K562 (cell line): ENCODE data around the gene MDC1. TPM values are rescaled to one million over a fixed set of nuclear protein-coding genes. Genes with fewer than 3 reads are reported as not detected.

ENCODE experiments used
- ATAC-seq: fragments of 200-7000 bp; cut with Tn5 transposase; 3 replicates; pipeline ENCODE4 v1.9.1; 2020; ENCODE audit warnings: moderate library complexity
- BruUV-seq: library from RNA; stranded (reverse); fragments of 400-500 nt; replicated peaks from 2 replicates; lab custom pipeline; 2021; lab: Mats Ljungman, UMichigan
- CTCF ChIA-PET: fragments of 300-600 bp; formaldehyde crosslinking; extraction: SDS; loops from one replicate; lab custom pipeline; 2021; ENCODE audit warnings: low intra/inter-chr PET ratio; lab: Yijun Ruan, JAX
- POLR2A ChIA-PET: fragments of 300-600, 350-650 bp; sonication (Branson Sonifier 250); formaldehyde crosslinking; extraction: SDS; loops from one replicate; lab custom pipeline; 2021; ENCODE audit warnings: antibody characterized with exemption, inconsistent platforms; lab: Yijun Ruan, JAX
- DNase-seq, 4 experiments: peaks; one replicate each; pipeline versions ENCODE4 v3.0.0 to v3.0.0-alpha.2; 2011 to 2018; ENCODE audit warnings: low spot score in 3 of 4, mixed read lengths in 3 of 4; ENCODE audit errors: extremely low read depth in 1 of 4
- FAIRE-seq: peaks from 2 replicates; lab custom pipeline; 2011; peaks lifted over from hg19 to GRCh38; lab: Jason Lieb, UNC
- H2AFZ ChIP-seq: 2 replicates; pipeline ENCODE4 v1.6.0; 2011; ENCODE audit warnings: low read depth, low read length, control low read depth, inconsistent platforms
- H3K27ac ChIP-seq: fragments of 200-600 bp; 3 replicates; pipeline ENCODE4 v1.8.0; 2011; ENCODE audit warnings: low read depth, mild to moderate bottlenecking, control low read depth, inconsistent platforms, low read length, moderate library complexity, mixed read lengths; ENCODE audit errors: extremely low read depth
- H3K27me3 ChIP-seq, 2 experiments: fragments of 300-600 bp in 1 of 2; 2 replicates in 1 of 2; 3 replicates in 1 of 2; pipeline versions ENCODE4 v1.6.0 to v1.8.0; 2011; ENCODE audit warnings: inconsistent platforms in 2 of 2, low read length in 2 of 2, mild to moderate bottlenecking in 1 of 2, mixed read lengths in 1 of 2, moderate library complexity in 1 of 2; ENCODE audit not compliant: control insufficient read depth in 2 of 2, insufficient read depth in 2 of 2
- H3K36me3 ChIP-seq: fragments of 300-600 bp; 3 replicates; pipeline ENCODE4 v1.8.0; 2011; ENCODE audit warnings: mild to moderate bottlenecking, low read length, inconsistent platforms; ENCODE audit not compliant: control insufficient read depth, insufficient read depth
- H3K4me1 ChIP-seq, 2 experiments: fragments of 200-600 bp in 1 of 2; replicated peaks in 1 of 2; 2 replicates in 1 of 2; 3 replicates in 1 of 2; pipeline versions ENCODE4 v1.5.1 to v1.8.0; 2011; ENCODE audit warnings: inconsistent platforms in 2 of 2, low read length in 2 of 2, mild to moderate bottlenecking in 1 of 2, mixed read lengths in 1 of 2, moderate library complexity in 1 of 2; ENCODE audit not compliant: control insufficient read depth in 2 of 2, insufficient read depth in 2 of 2
- H3K4me2 ChIP-seq: 2 replicates; pipeline ENCODE4 v1.6.1; 2011; ENCODE audit warnings: low read length, control low read depth, inconsistent platforms, mixed read lengths; ENCODE audit not compliant: insufficient read depth
- H3K4me3 ChIP-seq: fragments of 200-600 bp; sonication (generic), shearing (Covaris generic); 2 replicates; pipeline ENCODE4 v1.5.1; 2016; ENCODE audit warnings: control low read depth, inconsistent platforms
- H3K79me2 ChIP-seq: fragments of 200-600 bp; 3 replicates; pipeline ENCODE4 v1.8.0; 2011; ENCODE audit warnings: low read length, inconsistent platforms; ENCODE audit not compliant: control insufficient read depth, insufficient read depth
- H3K9ac ChIP-seq, 2 experiments: 2 replicates each; pipeline versions ENCODE4 v1.6.0 to v1.6.1; 2011; ENCODE audit warnings: low read depth in 2 of 2, low read length in 2 of 2, control low read depth in 1 of 2, inconsistent platforms in 1 of 2, mild to moderate bottlenecking in 1 of 2, mixed read lengths in 1 of 2; ENCODE audit not compliant: insufficient read depth in 1 of 2
- H3K9me1 ChIP-seq: one replicate; pipeline ENCODE4 v1.6.0; 2011; ENCODE audit warnings: inconsistent platforms, mild to moderate bottlenecking, low read length, moderate library complexity; ENCODE audit not compliant: control insufficient read depth, insufficient read depth
- H3K9me3 ChIP-seq: replicated peaks from 2 replicates; pipeline ENCODE4 v1.5.1; 2011; ENCODE audit warnings: low read depth, low read length, inconsistent platforms; ENCODE audit not compliant: control insufficient read depth, insufficient read depth
- H4K20me1 ChIP-seq: replicated peaks from 2 replicates; pipeline ENCODE4 v1.6.1; 2011; ENCODE audit warnings: low read length, inconsistent platforms, mixed read lengths; ENCODE audit not compliant: control insufficient read depth, insufficient read depth
- BCOR ChIP-seq: fragments of 450-650 bp; IDR thresholded peaks from 2 replicates; pipeline ENCODE4 v1.6.1; 2016
- DIDO1 ChIP-seq: fragments of 450-650 bp; IDR thresholded peaks from 2 replicates; pipeline ENCODE4 v1.6.1; 2016; ENCODE audit warnings: low read depth, missing biosample characterization, missing genetic modification characterization
- ESRRA ChIP-seq: fragments of 450-650 bp; IDR thresholded peaks from 2 replicates; pipeline ENCODE4 v1.6.1; 2014; ENCODE audit warnings: low read depth, mild to moderate bottlenecking, moderate library complexity, borderline replicate concordance
- EZH2 ChIP-seq: IDR thresholded peaks from 2 replicates; pipeline ENCODE4 v1.6.1; 2012; ENCODE audit warnings: low read depth, mild to moderate bottlenecking, inconsistent platforms, low read length, borderline replicate concordance
- GABPB1 ChIP-seq: sonication (generic); formaldehyde crosslinking; IDR thresholded peaks from 2 replicates; pipeline ENCODE4 v1.8.0; 2022; ENCODE audit warnings: mild to moderate bottlenecking, missing genetic modification reagents
- MGA ChIP-seq: fragments of 450-650 bp; IDR thresholded peaks from 2 replicates; pipeline ENCODE4 v1.6.1; 2016; ENCODE audit warnings: mild to moderate bottlenecking, moderate library complexity
- MTF1 ChIP-seq: fragments of 250-450 bp; sonication (Bioruptor Pico); IDR thresholded peaks from 2 replicates; pipeline ENCODE4 v1.9.0; 2021; ENCODE audit warnings: moderate library complexity, mild to moderate bottlenecking, inconsistent platforms, borderline replicate concordance
- POLR2AphosphoS5 ChIP-seq: IDR thresholded peaks from 2 replicates; pipeline ENCODE4 v1.6.1; 2011; ENCODE audit warnings: mild to moderate bottlenecking, low read depth, low read length, moderate library complexity; ENCODE audit not compliant: control insufficient read depth, insufficient read depth
- RUNX1 ChIP-seq: sonication (generic); IDR thresholded peaks from 2 replicates; pipeline ENCODE4 v1.6.1; 2016; ENCODE audit warnings: antibody characterized with exemption, low read depth
- SAFB2 ChIP-seq: fragments of 200-400 bp; formaldehyde crosslinking; IDR thresholded peaks from 2 replicates; pipeline ENCODE4 v1.6.1; 2018; ENCODE audit warnings: borderline replicate concordance, low read length, low read depth, moderate library complexity; ENCODE audit not compliant: severe bottlenecking
- U2AF1 ChIP-seq: fragments of 200-400 bp; formaldehyde crosslinking; optimal IDR thresholded peaks from 2 replicates; pipeline ENCODE3; 2017; ENCODE audit warnings: mild to moderate bottlenecking, low read depth, low read length, moderate library complexity
- ZFX ChIP-seq: sonication (generic); formaldehyde crosslinking; IDR thresholded peaks from 2 replicates; pipeline ENCODE4 v1.8.0; 2022; ENCODE audit warnings: mild to moderate bottlenecking, missing genetic modification reagents, moderate library complexity
- ZNF24 ChIP-seq: fragments of 450-650 bp; IDR thresholded peaks from 2 replicates; pipeline ENCODE4 v1.6.1; 2016
- WGBS: fragments of 100-300 bp; shearing (Covaris generic); methylation state at CpG from one replicate; pipeline ENCODE4 v1.1.6; 2016; ENCODE audit warnings: low coverage, mixed read lengths; ENCODE audit not compliant: insufficient coverage; ENCODE audit errors: missing lambda C conversion rate; 5-methylcytosine and 5-hydroxymethylcytosine counted together
- in situ Hi-C: fragments of 300-500 bp; cut with MboI; formaldehyde crosslinking; loops from 4 replicates; pipeline ENCODE4 v1.15.0; 2018; ENCODE audit warnings: inconsistent platforms, mixed read lengths
- intact Hi-C: fragments of 100-400 bp; cut with micrococcal nuclease; formaldehyde crosslinking; loops from 2 replicates; pipeline ENCODE4 v1.14.2; 2022
- polyA plus RNA-seq, 8 experiments: library from polyadenylated mRNA; depleted of rRNA in 4 of 8; stranded (reverse) in 5 of 8; unstranded in 3 of 8; fragments of >200 nt; fragmentation: Nextera tagmentation in 2 of 8; fragmentation: Illumina TruSeq in 1 of 8; extraction: Ambion mirVana in 2 of 8; extraction: Trizol in 1 of 8; gene quantifications; 2 replicates each; pipeline versions ENCODE4 v1.2.1 to v1.2.3, GENCODE V29; 2011 to 2014; ENCODE audit warnings: inconsistent platforms in 1 of 8, missing spikeins in 1 of 8
- total RNA-seq, 7 experiments: library from RNA; depleted of rRNA in 6 of 7; stranded (reverse); fragments of >200 nt in 6 of 7; fragmentation: Illumina TruSeq in 2 of 7; extraction: Trizol in 2 of 7; gene quantifications; 2 replicates each; pipeline versions ENCODE4 v1.2.1 to v1.2.3, GENCODE V29; 2011 to 2021; ENCODE audit warnings: low replicate concordance in 1 of 7

Gene MDC1
- total and polyA plus RNA-seq, 9 of the 15 experiments (the other 6 are each of a cell fraction or from before 2014, with no cell fraction given) = 8.2 to 114 (median 20.0) TPM

GRCh38 chr6:30689985-30690384 is 27.1 kb downstream of the MDC1 start:
- peak overlapping the region; percentile 71 for H3K4me3 ChIP-seq
- CTCF ChIA-PET = no interaction called here
- H4K20me1 ChIP-seq = no peaks in the 10 kb centered on the region
- no peaks in the 10 kb centered on the region for H3K9me3 ChIP-seq
- no peak for ATAC-seq
- 9% methylated on average over 4 of the region's 4 CpGs for WGBS
- peak overlapping the region; percentile 66 for H3K27ac ChIP-seq
- no peak for DNase-seq
- no peaks in the 10 kb centered on the region for H3K27me3 ChIP-seq
- peak overlapping the region; percentile 99 for H2AFZ ChIP-seq
- intact Hi-C loops = loop anchor here (10.0 kb wide), 1 partner anchor 125 kb away; no protein-coding TSS in a partner anchor
- H3K79me2 ChIP-seq = peaks cover 51% of the 10 kb centered on the region
- no TSS peak for BruUV-seq
- H3K36me3 ChIP-seq = peaks cover 8% of the 10 kb centered on the region; the same call in 2 of the 3 replicates
- in situ Hi-C loops = no loop called here
- H3K4me2 ChIP-seq = peak overlapping the region; percentile 95
- no peaks in the 10 kb centered on the region for H3K9me1 ChIP-seq
- peaks cover 40 to 61% of the 10 kb centered on the region in 2 experiments for H3K4me1 ChIP-seq
- no peak for FAIRE-seq
- H3K9ac ChIP-seq = peak overlapping the region; percentile 74 to 92
- POLR2A ChIA-PET = interaction anchor here (0.7 to 23.5 kb wide), 8 partner anchors 8 to 75 kb away, joined by 3 to 524 read pairs (median 4); partner anchors contain the start of genes MDC1 and TUBB
- no peak for TF ChIP-seq EZH2
- TF ChIP-seq U2AF1 = no peak
- no peak for TF ChIP-seq MTF1 (CRISPR knock-in tag)
- no peak for TF ChIP-seq GABPB1
- no peak for TF ChIP-seq BCOR
- no peak for TF ChIP-seq MGA
- peak; percentile 29; the same call in 1 of the 2 replicates for TF ChIP-seq ZFX (CRISPR knock-in tag)
- TF ChIP-seq RUNX1 = 0 out of 2 replicates have a peak, but pooled peaks have one; percentile 25
- no peak for TF ChIP-seq SAFB2
- TF ChIP-seq POLR2AphosphoS5 = no peak
- no peak for TF ChIP-seq ZNF24
- TF ChIP-seq DIDO1 (tag) = no peak
- TF ChIP-seq ESRRA = no peak
